Body of pancreas (tissue), 4 donors: ENCODE results near the gene BEND5. TPM values are rescaled to one million over a fixed set of nuclear protein-coding genes. Genes with fewer than 3 reads are reported as not detected.

ENCODE experiments used
- ATAC-seq: fragments of 150-250 bp; one replicate; pipeline ENCODE4 v1.9.1; 2016
- DNase-seq, 4 donors: peaks; one replicate each; pipeline ENCODE4 v3.0.0-alpha.2; 2019
- H3K27ac ChIP-seq, 4 donors: fragments of 200-600 bp; sonication (generic); 1 replicate in 3 of 4; 2 replicates in 1 of 4; pipeline versions ENCODE4 v1.5.1 to v1.6.1; 2016 to 2019; ENCODE audit warnings: mild to moderate bottlenecking in 1 of 4, mixed read lengths in 1 of 4, moderate library complexity in 1 of 4
- H3K27me3 ChIP-seq, 2 donors: fragments of 200-600 bp; sonication (generic); one replicate each; pipeline ENCODE4 v1.6.0; 2016; ENCODE audit warnings: mild to moderate bottlenecking in 1 of 2
- H3K36me3 ChIP-seq, 2 donors: fragments of 200-600 bp; sonication (generic); replicated peaks in 1 of 2; 2 replicates each; pipeline ENCODE4 v1.5.1; 2016; ENCODE audit warnings: low read depth in 2 of 2; ENCODE audit not compliant: insufficient read depth in 1 of 2
- H3K4me1 ChIP-seq: fragments of 200-600 bp; sonication (generic); one replicate; pipeline ENCODE4 v1.6.0; 2016
- H3K4me3 ChIP-seq, 2 donors: fragments of 200-600 bp; sonication (generic); 1 replicate in 1 of 2; 2 replicates in 1 of 2; pipeline ENCODE4 v1.5.1; 2016 to 2019
- H3K9me3 ChIP-seq, 3 donors: fragments of 200-600 bp; sonication (generic); 1 replicate in 2 of 3; 2 replicates in 1 of 3; pipeline ENCODE4 v1.5.1; 2016
- CTCF ChIP-seq, 7 experiments: fragments of 450-650 bp in 4 of 7; fragments of 200-600 bp in 3 of 7; sonication (generic) in 3 of 7; IDR thresholded peaks; one replicate each; pipeline ENCODE4 v1.5.1; 2016 to 2019; ENCODE audit warnings: antibody characterized with exemption in 7 of 7
- POLR2A ChIP-seq, 3 donors: fragments of 450-650 bp; IDR thresholded peaks; one replicate each; pipeline ENCODE4 v1.6.1; 2016; ENCODE audit warnings: antibody characterized with exemption in 3 of 3, mild to moderate bottlenecking in 2 of 3
- WGBS, 2 donors: methylation state at CpG; one replicate each; pipeline ENCODE4 v1.1.5; 2017; 5-methylcytosine and 5-hydroxymethylcytosine counted together
- intact Hi-C: fragments of 100-400 bp; cut with DNase I; formaldehyde crosslinking; loops from one replicate; pipeline ENCODE4 v1.15.1; 2023
- total RNA-seq, 2 donors: library from RNA; depleted of rRNA; stranded (reverse); fragments of >200 nt; gene quantifications; one replicate each; pipeline ENCODE4 v1.1.0, GENCODE V29; 2016

The BEND5 gene
- total RNA-seq, 2 donors from 2014 or later, result 2.3 to 8.6 TPM

- WGBS, 2 donors, result 80 to 81% methylated on average over 1 of the region's 1 CpG
- Histone ChIP-seq H3K4me1 (no peaks in the 10 kb centered on the region), H3K4me3 (no peak overlapping the region), H3K27ac (no peak overlapping the region), H3K9me3 (no peaks in the 10 kb centered on the region), H3K27me3 (no peaks in the 10 kb centered on the region), H3K36me3 (peaks cover 0 to 1% of the 10 kb centered on the region in 2 donors)
- intact Hi-C loops, result no loop called here
- no peak for TF ChIP-seq POLR2A (IDR thresholded peaks at IDR 0.05)
- no peak for TF ChIP-seq CTCF (IDR thresholded peaks at IDR 0.05)
- no peak for ATAC-seq
- no peak for DNase-seq
Measured at GRCh38 chr1:48753293-48753692, 23.4 kb downstream of the BEND5 start.

- 75 to 76% methylated on average over 1 of the region's 1 CpG for WGBS, 2 donors
- Histone ChIP-seq H3K9me3 (no peaks in the 10 kb centered on the region), H3K27me3 (no peaks in the 10 kb centered on the region), H3K36me3 (peaks cover 0 to 1% of the 10 kb centered on the region in 2 donors), H3K4me1 (no peaks in the 10 kb centered on the region), H3K4me3 (no peak overlapping the region), H3K27ac (no peak overlapping the region)
- TF ChIP-seq CTCF (IDR thresholded peaks at IDR 0.05) (no peak), POLR2A (IDR thresholded peaks at IDR 0.05) (no peak)
- intact Hi-C loops, result no loop called here
- no peak for ATAC-seq
- no peak for DNase-seq
Measured at GRCh38 chr1:48750109-48750508, 26.6 kb downstream of the BEND5 start.

DNA sequence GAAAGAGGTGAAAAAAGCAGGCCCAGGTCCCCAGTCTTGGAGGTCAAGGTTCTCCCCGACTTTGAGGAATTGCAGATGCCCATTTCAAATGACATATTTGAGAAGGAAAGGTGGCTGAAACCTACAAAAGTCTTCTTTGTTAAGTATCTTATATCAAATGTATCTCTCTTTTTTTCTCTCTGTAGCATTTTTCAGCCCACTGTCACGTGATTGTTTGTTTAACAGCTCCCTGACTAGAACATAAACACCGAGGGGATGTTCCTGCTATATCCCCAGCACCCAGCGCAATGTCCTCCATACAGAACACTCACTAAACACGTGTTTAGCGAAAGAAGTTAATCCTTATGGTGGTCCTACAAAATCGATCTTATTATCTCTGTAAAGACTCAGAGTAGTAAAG, 27.6 kb downstream of the BEND5 start:
- no peaks in the 10 kb centered on the region for H3K27me3 ChIP-seq
- no peak for TF ChIP-seq CTCF (IDR thresholded peaks at IDR 0.05)
- no peak for TF ChIP-seq POLR2A (IDR thresholded peaks at IDR 0.05)
- intact Hi-C loops, result no loop called here
- DNase-seq, result no peak
- no peak overlapping the region for H3K4me3 ChIP-seq
- peaks cover 5% of the 10 kb centered on the region for H3K4me1 ChIP-seq
- WGBS, 2 donors, result 72% methylated on average over 7 of the region's 7 CpGs
- H3K9me3 ChIP-seq, result no peaks in the 10 kb centered on the region
- no peak for ATAC-seq
- peaks cover 0 to 1% of the 10 kb centered on the region in 2 donors for H3K36me3 ChIP-seq
- no peak overlapping the region for H3K27ac ChIP-seq

- H3K36me3 ChIP-seq, result peaks cover 0 to 1% of the 10 kb centered on the region in 2 donors
- ATAC-seq, result no peak
- WGBS, 2 donors, result 89 to 96% methylated on average over 5 of the region's 5 CpGs
Measured at GRCh38 chr1:48746906-48747305, 29.8 kb downstream of the BEND5 start.

More at GRCh38 chr1:48746906-48747305, 29.8 kb downstream of the BEND5 start:
- no peak overlapping the region for H3K27ac ChIP-seq
- TF ChIP-seq POLR2A (IDR thresholded peaks at IDR 0.05) (no peak), CTCF (IDR thresholded peaks at IDR 0.05) (no peak)
- H3K27me3 ChIP-seq, result no peaks in the 10 kb centered on the region
- H3K4me3 ChIP-seq, result no peak overlapping the region
- peaks cover 7% of the 10 kb centered on the region for H3K4me1 ChIP-seq
- H3K9me3 ChIP-seq, result no peaks in the 10 kb centered on the region
- intact Hi-C loops, result no loop called here
- DNase-seq, result no peak
